Glutamatergic neuron (in vitro differentiated cells): ENCODE results near the gene GNB5. TPM values are rescaled to one million over a fixed set of nuclear protein-coding genes. Genes with fewer than 3 reads are reported as not detected.

Experiments
- DNase-seq: peaks from one replicate; pipeline ENCODE4 v3.0.0; 2022
- H3K27ac Mint-ChIP-seq: one replicate; pipeline ENCODE4 v1.8.0; 2020; ENCODE audit warnings: mild to moderate bottlenecking, mixed read lengths, inconsistent platforms; ENCODE audit not compliant: unreplicated experiment
- H3K27me3 Mint-ChIP-seq: one replicate; pipeline ENCODE4 v1.8.0; 2020; ENCODE audit warnings: mild to moderate bottlenecking, moderate library complexity, mixed read lengths, inconsistent platforms; ENCODE audit not compliant: unreplicated experiment
- H3K36me3 Mint-ChIP-seq: one replicate; pipeline ENCODE4 v1.8.0; 2020; ENCODE audit warnings: mild to moderate bottlenecking, mixed read lengths, inconsistent platforms; ENCODE audit not compliant: unreplicated experiment
- H3K4me1 Mint-ChIP-seq: one replicate; pipeline ENCODE4 v1.8.0; 2020; ENCODE audit warnings: mild to moderate bottlenecking, low read depth, mixed read lengths, inconsistent platforms; ENCODE audit not compliant: unreplicated experiment
- H3K4me3 Mint-ChIP-seq: one replicate; pipeline ENCODE4 v1.8.0; 2020; ENCODE audit warnings: mild to moderate bottlenecking, mixed read lengths, inconsistent platforms; ENCODE audit not compliant: unreplicated experiment
- H3K9me3 Mint-ChIP-seq: one replicate; pipeline ENCODE4 v1.8.0; 2020; ENCODE audit warnings: mild to moderate bottlenecking, moderate library complexity, mixed read lengths, inconsistent platforms; ENCODE audit not compliant: unreplicated experiment
- total RNA-seq: library from RNA; stranded (reverse); fragmentation: NEBNext Ultra II Directional; extraction: Animal tissue kit (Norgen Biotek cat#: 25700); gene quantifications from one replicate; pipeline ENCODE4 v1.2.1, GENCODE V29; 2021; ENCODE audit not compliant: unreplicated experiment
- TF ChIP-seq, protein P1 (sequence below): fragments of 200-600 bp; sonication (generic); IDR thresholded peaks from one replicate; pipeline ENCODE4 v1.5.0; 2021; ENCODE audit not compliant: partially characterized antibody, unreplicated experiment

GNB5 gene
- total RNA-seq, 1 donor from 2014 or later, result 28.4 TPM

DNA sequence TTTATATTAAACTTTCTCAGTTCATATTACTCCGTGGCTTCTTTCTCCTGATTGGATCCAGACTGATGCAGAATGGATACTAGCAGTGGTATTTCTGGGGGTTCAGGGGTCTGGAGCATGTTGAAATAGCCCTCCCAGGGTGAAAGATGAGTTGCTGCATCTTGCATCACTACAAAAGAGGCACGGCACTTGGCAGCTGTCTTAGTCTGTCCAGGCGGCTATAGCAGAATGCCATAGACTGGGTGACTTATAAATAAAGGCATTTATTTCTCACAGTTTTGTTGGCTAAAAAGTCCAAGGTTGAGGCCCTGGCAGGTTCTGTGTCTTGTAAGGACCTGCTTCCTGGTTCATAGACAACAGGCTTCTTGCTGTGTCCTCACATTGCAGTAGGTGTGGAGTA, 78.0 kb downstream of the GNB5 start:
- Mint-ChIP-seq H3K36me3 (no peaks in the 10 kb centered on the region), H3K4me1 (peaks cover 27% of the 10 kb centered on the region), H3K9me3 (peaks cover 8% of the 10 kb centered on the region), H3K27ac (no peak overlapping the region), H3K4me3 (no peak overlapping the region), H3K27me3 (peaks cover 5% of the 10 kb centered on the region)
- TF ChIP-seq, protein P1, sequence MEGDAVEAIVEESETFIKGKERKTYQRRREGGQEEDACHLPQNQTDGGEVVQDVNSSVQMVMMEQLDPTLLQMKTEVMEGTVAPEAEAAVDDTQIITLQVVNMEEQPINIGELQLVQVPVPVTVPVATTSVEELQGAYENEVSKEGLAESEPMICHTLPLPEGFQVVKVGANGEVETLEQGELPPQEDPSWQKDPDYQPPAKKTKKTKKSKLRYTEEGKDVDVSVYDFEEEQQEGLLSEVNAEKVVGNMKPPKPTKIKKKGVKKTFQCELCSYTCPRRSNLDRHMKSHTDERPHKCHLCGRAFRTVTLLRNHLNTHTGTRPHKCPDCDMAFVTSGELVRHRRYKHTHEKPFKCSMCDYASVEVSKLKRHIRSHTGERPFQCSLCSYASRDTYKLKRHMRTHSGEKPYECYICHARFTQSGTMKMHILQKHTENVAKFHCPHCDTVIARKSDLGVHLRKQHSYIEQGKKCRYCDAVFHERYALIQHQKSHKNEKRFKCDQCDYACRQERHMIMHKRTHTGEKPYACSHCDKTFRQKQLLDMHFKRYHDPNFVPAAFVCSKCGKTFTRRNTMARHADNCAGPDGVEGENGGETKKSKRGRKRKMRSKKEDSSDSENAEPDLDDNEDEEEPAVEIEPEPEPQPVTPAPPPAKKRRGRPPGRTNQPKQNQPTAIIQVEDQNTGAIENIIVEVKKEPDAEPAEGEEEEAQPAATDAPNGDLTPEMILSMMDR, result no peak
- DNase-seq, result no peak

DNA sequence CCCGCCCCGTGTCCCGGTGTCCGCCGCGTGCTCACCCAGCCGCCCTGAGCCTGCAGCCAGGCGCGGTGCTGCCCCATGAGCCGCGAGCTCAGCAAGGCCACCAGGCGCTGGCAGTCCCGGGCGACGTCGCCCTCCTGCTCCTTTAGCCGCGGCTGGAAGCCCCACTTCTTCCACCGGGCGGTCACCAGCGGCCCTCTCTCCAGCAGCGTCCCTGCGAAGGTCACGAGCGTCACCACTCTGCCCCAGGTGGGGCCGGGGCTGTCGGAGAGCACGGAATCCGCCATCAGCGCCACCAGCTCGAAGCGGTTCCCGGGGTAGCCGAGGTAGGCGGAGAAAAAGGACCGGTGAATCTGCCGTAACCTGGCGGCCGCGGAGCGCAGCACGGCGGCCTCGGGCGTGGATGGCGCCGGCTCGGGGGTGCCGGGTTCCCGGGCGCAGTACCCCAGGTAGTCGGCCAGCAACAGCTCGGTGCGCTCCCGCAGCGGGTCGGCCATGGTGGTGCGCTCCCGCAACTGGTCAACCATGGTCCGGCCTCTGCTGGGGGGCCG, 78.9 kb downstream of the GNB5 start:
- H3K36me3 Mint-ChIP-seq, result no peaks in the 10 kb centered on the region
- peaks cover 23% of the 10 kb centered on the region for H3K4me1 Mint-ChIP-seq
- peak overlapping the region; percentile 76 for H3K4me3 Mint-ChIP-seq
- H3K9me3 Mint-ChIP-seq, result peaks cover 8% of the 10 kb centered on the region
- peaks cover 5% of the 10 kb centered on the region for H3K27me3 Mint-ChIP-seq
- peak; percentile 36 for DNase-seq
- TF ChIP-seq, protein P1, result no peak
- no peak overlapping the region for H3K27ac Mint-ChIP-seq

DNA sequence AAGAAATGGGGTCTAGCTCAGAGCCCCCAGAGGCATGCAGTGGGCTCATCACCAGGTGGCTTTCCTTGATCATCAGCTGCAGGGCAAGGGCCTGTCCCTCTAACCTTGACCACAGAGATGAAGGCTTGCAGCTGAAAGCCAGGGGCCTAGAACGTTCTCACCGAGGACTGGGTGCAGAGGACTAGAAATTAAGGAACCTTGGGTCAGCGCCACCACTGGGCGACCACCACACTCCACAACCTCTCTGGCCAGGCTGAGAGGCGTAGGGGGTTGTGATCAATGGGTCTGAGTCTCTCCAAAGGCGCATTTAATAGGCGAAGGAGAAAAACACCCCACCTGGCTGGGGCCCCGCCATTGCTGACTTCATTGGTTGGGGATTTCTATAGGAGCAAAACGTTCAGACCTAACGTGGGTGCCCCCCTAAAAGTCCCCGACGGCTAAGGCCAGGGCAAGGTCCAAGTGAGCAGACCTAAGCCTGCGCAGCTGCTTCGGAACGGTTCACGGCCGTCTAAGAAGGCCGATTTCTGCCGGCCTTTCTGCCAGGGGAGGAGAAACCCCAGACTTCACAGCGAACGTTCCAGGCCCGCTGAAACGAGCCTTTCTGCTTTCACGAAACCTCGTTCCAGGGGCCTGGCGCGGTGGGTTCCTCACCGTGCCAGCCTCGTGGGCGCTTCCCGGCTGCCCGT, 79.5 kb downstream of the GNB5 start:
- no peak overlapping the region for H3K27ac Mint-ChIP-seq
- H3K9me3 Mint-ChIP-seq, result peaks cover 8% of the 10 kb centered on the region
- no peaks in the 10 kb centered on the region for H3K36me3 Mint-ChIP-seq
- H3K27me3 Mint-ChIP-seq, result peaks cover 5% of the 10 kb centered on the region
- H3K4me3 Mint-ChIP-seq, result no peak overlapping the region
- H3K4me1 Mint-ChIP-seq, result peaks cover 20% of the 10 kb centered on the region
- TF ChIP-seq, protein P1, result no peak
- no peak for DNase-seq

DNA sequence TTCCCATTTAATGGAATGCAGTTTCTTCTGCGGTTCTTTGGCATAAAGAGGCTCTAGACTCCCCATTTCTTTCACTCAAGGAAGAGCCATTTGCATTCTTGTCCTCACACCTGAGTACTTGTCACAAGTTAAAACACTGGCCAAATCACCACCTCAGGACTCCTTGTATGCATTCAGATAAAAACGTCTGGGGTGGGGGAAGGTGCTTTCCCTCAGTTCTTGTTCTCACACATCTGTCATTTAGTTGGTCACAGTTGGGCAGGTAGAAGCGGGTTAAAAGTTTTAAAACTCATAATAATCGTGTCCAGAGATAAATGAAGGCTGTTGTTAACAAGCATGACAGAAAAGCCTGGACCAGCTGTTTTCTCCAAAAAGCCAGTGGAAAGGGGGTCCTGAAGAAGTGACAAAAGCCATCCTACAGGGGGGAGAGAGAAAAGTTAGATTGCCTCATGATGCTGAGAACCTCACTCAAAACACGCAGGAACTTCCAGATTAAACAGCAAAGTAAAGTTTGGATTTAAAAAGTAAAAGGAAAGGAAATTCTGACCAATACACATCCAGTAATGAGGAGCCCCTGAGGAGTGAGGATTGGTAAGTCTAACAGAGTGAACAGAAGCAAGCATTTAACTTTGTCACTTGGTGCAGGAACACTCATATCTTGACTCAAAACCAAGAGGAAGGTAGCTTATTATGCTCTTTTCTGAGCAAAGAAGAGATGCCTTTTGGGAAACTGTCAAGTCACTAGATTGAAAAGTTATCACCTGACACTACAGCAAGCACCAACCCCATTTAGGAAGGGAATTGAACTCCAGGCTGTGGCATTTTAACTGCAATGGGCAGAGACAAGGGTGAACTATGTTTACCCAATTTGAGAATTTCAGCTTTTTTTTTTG, 81.4 kb downstream of the GNB5 start:
- DNase-seq, result no peak
- no peak overlapping the region for H3K27ac Mint-ChIP-seq
- H3K9me3 Mint-ChIP-seq, result peaks cover 6% of the 10 kb centered on the region
- no peak overlapping the region for H3K4me3 Mint-ChIP-seq
- H3K27me3 Mint-ChIP-seq, result peaks cover 5% of the 10 kb centered on the region
- TF ChIP-seq, protein P1, result no peak
- H3K36me3 Mint-ChIP-seq, result no peaks in the 10 kb centered on the region
- peaks cover 6% of the 10 kb centered on the region for H3K4me1 Mint-ChIP-seq
